Kidney epithelial cell (primary cell): ENCODE results near the gene NCKAP5. TPM values are rescaled to one million over a fixed set of nuclear protein-coding genes. Genes with fewer than 3 reads are reported as not detected.

Experiments used
- DNase-seq: peaks from one replicate; pipeline ENCODE4 v3.0.0-alpha.2; 2010; ENCODE audit warnings: low read depth
- H3K27me3 ChIP-seq: 2 replicates; pipeline ENCODE4 v1.6.0; 2011; ENCODE audit warnings: low read length; ENCODE audit not compliant: control insufficient read depth, insufficient read depth
- H3K36me3 ChIP-seq: 2 replicates; pipeline ENCODE4 v1.5.1; 2011; ENCODE audit warnings: low read length; ENCODE audit not compliant: control insufficient read depth, insufficient read depth
- H3K4me3 ChIP-seq: 2 replicates; pipeline ENCODE4 v1.5.1; 2011; ENCODE audit warnings: low read depth, mild to moderate bottlenecking, control low read depth, low read length
- total RNA-seq: library from RNA; depleted of rRNA; stranded (reverse); fragments of >200 nt; gene quantifications from 2 replicates; pipeline ENCODE4 v1.2.3, GENCODE V29; 2015
- TF ChIP-seq, protein P1 (sequence below): IDR thresholded peaks from 2 replicates; pipeline ENCODE4 v1.5.1; 2011; ENCODE audit warnings: mild to moderate bottlenecking, moderate library complexity, low read length, control low read depth, inconsistent platforms; ENCODE audit not compliant: insufficient read depth, poor library complexity, severe bottlenecking

The NCKAP5 gene
- total RNA-seq = 0.33 and 0.82 TPM in 2 replicates

DNA sequence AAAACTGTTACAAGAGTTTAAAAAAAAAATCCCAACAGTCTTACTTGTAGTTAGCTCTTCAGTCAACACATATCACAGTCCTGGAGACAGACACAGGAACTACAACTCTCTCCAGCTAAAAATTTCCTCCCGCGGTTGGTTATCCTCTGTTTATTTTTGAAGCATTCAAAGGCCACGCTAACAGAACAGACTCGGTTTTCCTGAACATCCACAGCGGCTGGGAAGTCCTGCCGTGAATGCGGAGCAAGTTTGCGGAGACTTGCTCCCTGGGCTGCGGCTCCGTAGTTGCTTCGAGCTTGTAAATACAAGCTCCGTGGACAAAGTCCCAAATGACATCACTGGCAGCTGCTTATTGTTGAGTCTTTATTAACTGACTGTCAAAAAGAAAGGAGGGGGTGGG is at the start of gene NCKAP5:
NCKAP5 (minus strand) TSS at position 292 of the 400 bp plus-strand sequence. CDS start 50,937 bp downstream, outside the sequence.
- TF ChIP-seq, protein P1, sequence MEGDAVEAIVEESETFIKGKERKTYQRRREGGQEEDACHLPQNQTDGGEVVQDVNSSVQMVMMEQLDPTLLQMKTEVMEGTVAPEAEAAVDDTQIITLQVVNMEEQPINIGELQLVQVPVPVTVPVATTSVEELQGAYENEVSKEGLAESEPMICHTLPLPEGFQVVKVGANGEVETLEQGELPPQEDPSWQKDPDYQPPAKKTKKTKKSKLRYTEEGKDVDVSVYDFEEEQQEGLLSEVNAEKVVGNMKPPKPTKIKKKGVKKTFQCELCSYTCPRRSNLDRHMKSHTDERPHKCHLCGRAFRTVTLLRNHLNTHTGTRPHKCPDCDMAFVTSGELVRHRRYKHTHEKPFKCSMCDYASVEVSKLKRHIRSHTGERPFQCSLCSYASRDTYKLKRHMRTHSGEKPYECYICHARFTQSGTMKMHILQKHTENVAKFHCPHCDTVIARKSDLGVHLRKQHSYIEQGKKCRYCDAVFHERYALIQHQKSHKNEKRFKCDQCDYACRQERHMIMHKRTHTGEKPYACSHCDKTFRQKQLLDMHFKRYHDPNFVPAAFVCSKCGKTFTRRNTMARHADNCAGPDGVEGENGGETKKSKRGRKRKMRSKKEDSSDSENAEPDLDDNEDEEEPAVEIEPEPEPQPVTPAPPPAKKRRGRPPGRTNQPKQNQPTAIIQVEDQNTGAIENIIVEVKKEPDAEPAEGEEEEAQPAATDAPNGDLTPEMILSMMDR = no peak
- Histone ChIP-seq H3K36me3 (no peaks in the 10 kb centered on the region), H3K27me3 (no peaks in the 10 kb centered on the region), H3K4me3 (peak within 1 kb of the TSS; percentile 12)
- DNase-seq = no peak

DNA sequence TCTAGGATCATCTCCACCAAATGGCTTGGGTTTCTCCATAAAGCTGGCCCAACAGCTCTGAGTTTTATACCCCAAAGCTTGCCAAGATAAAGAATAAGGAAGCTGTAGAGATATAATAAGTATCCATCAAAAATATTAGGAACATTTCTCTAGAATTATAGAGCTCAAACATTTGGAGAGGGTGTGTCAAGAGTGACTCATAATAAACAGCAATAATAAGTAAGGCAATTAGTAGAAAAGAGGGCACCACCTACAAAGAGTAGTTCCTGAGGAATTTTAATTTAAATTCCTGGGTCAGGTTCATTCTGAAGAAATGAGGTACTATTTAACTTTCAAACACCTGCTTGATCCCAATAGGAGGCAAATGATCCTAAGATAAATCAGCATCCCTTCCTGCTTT is 41.4 kb upstream of the NCKAP5 start:
- H3K27me3 ChIP-seq = no peaks in the 10 kb centered on the region
- H3K36me3 ChIP-seq = no peaks in the 10 kb centered on the region
- no peak overlapping the region for H3K4me3 ChIP-seq
- DNase-seq = no peak
- TF ChIP-seq, protein P1 = no peak

DNA sequence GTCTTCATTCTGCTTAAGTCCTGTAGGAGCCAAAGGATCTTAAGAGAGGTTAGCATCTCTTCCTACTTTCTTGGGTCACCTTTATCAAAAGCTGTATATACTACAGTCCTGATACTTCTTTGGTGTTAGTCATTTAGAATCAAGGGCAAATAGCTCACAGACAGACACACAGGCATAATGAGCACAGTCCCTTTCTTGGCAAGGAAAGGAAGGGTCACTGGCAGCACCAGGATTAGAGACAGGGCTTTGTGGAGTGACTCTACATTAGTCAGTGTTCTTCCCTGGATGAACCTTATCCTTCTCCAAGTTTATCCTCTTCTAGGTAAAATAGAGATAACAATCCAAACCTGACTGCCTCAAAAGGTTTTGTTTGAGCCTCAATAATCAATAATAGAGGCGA is 40.0 kb upstream of the NCKAP5 start:
- TF ChIP-seq, protein P1 = no peak
- Histone ChIP-seq H3K27me3 (no peaks in the 10 kb centered on the region), H3K4me3 (no peak overlapping the region), H3K36me3 (no peaks in the 10 kb centered on the region)
- no peak for DNase-seq

DNA sequence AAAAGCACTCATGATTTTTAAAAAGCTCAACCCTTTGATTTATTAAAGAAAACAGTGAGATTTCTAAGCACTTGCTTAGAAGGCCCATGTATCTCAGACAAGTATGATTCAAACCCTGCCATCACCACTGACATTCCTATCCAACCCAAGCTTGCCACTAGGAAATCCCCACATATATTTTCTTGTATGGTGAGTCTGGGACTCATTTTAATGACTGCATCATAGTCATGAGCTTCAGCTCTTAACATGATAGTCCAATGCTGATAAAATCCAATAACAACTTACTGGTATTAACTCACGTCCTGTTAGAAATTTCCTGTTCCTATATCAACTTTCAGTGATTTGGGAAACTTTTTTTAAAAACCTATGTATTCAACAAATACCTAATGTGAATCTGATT is 39.4 kb upstream of the NCKAP5 start:
- DNase-seq = peak; percentile 59
- TF ChIP-seq, protein P1 = no peak
- H3K36me3 ChIP-seq = no peaks in the 10 kb centered on the region
- H3K27me3 ChIP-seq = no peaks in the 10 kb centered on the region
- H3K4me3 ChIP-seq = no peak overlapping the region

DNA sequence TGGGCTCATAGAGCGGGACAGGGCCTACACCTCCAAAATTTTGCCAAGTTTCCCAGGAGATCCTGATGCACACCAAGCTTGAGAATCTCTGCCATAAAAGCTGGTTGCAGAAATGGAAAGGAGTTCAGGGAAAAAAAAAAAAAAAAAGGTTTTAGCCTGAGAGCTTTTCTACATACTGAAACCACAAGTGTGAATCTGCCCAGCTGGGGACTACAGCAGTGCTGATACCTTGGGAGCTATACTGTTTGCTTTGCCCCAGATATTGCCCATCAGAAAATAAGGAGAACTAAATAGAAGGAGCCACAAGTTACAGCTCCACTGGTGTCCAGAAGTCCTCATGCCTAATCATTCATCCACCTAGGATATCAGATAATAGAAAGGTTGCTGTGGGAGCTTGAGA is 38.4 kb upstream of the NCKAP5 start:
- no peak for DNase-seq
- H3K4me3 ChIP-seq = no peak overlapping the region
- TF ChIP-seq, protein P1 = no peak
- H3K36me3 ChIP-seq = no peaks in the 10 kb centered on the region
- H3K27me3 ChIP-seq = no peaks in the 10 kb centered on the region

DNA sequence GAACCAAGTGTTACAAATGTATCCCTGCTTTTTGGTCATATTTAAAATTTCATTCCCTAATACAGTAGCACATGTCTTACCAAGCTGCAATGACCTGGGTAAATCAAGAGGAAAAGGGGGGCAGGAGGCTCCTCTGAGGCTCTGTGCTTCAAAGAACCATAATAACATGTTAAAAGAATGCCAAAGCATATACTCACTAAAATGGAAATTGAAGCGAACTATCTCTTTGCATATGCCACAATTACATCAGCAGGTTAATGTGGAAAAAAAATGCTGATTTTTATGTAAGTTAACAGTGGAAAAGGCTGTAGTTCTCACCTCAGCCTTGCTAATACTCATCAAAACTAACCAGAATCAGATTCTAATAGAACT is 37.5 kb upstream of the NCKAP5 start:
- Histone ChIP-seq H3K27me3 (no peaks in the 10 kb centered on the region), H3K4me3 (no peak overlapping the region), H3K36me3 (no peaks in the 10 kb centered on the region)
- no peak for DNase-seq
- TF ChIP-seq, protein P1 = no peak
